Occipital lobe (tissue), 2 donors: Measurements from ENCODE around the gene PTGIR. TPM values are rescaled to one million over a fixed set of nuclear protein-coding genes. Genes with fewer than 3 reads are reported as not detected.
A peak's percentile ranks its signal among the peaks of the same experiment; 100 is the strongest.

Experiments
- DNase-seq: peaks from one replicate; lab custom pipeline; 2025; lab: John Stamatoyannopoulos, UW
- total RNA-seq: library from RNA; depleted of rRNA; stranded (reverse); fragments of >200 nt; gene quantifications from one replicate; pipeline ENCODE4 v1.2.3, GENCODE V29; 2014

Gene PTGIR
- total RNA-seq, 1 donor from 2014 or later = not detected

- no peak for DNase-seq
Observed at GRCh38 chr19:46601318-46602224, 23.3 kb downstream of the PTGIR start, which contains the start of gene CALM3. Gene CALM3, plus strand, starts transcription at chr19:46601330. Its CDS starts 105 bp downstream, at chr19:46601435.

GRCh38 chr19:46600384-46601317 is 24.2 kb downstream of the PTGIR start:
- peak; percentile 93 for DNase-seq

- DNase-seq = no peak
Observed at GRCh38 chr19:46599716-46600373, 25.0 kb downstream of the PTGIR start.

- no peak for DNase-seq
Observed at GRCh38 chr19:46598372-46598917, 26.4 kb downstream of the PTGIR start.

- DNase-seq = no peak
Observed at GRCh38 chr19:46596008-46596407, 28.9 kb downstream of the PTGIR start.

- DNase-seq = no peak
Observed at GRCh38 chr19:46591870-46592269, 33.0 kb downstream of the PTGIR start.

GRCh38 chr19:46591254-46591653 is 33.6 kb downstream of the PTGIR start:
- no peak for DNase-seq

- no peak for DNase-seq
Observed at GRCh38 chr19:46587861-46588260, 37.0 kb downstream of the PTGIR start.

- DNase-seq = no peak
Observed at GRCh38 chr19:46586294-46586693, 38.6 kb downstream of the PTGIR start.

- no peak for DNase-seq
Observed at GRCh38 chr19:46585539-46585938, 39.4 kb downstream of the PTGIR start.

- DNase-seq = no peak
Observed at GRCh38 chr19:46580247-46580646, 44.6 kb downstream of the PTGIR start.

- no peak for DNase-seq
Observed at GRCh38 chr19:46579361-46579879, 45.5 kb downstream of the PTGIR start.

- DNase-seq = no peak
Observed at GRCh38 chr19:46578450-46578849, 46.4 kb downstream of the PTGIR start.

- DNase-seq = no peak
Observed at GRCh38 chr19:46574533-46574932, 50.4 kb downstream of the PTGIR start.

GRCh38 chr19:46573679-46574498 is 51.0 kb downstream of the PTGIR start:
- DNase-seq = no peak

GRCh38 chr19:46571495-46571894 is 53.4 kb downstream of the PTGIR start:
- no peak for DNase-seq
